GM18519 (cell line): ENCODE measurements around the gene AZIN2.
"Not testable (repeated sequence)": the region's sequence is repeated elsewhere in the genome, so short reads cannot be mapped to it uniquely, and the experiment has no call there.

Experiments
- ATAC-seq: cut with Tn5 transposase; IDR thresholded peaks from one replicate; pipeline ENCODE4 v1.9.1; 2021; ENCODE audit warnings: mild to moderate bottlenecking, moderate library complexity; ENCODE audit not compliant: unreplicated experiment, low FRiP score

AZIN2 gene

DNA sequence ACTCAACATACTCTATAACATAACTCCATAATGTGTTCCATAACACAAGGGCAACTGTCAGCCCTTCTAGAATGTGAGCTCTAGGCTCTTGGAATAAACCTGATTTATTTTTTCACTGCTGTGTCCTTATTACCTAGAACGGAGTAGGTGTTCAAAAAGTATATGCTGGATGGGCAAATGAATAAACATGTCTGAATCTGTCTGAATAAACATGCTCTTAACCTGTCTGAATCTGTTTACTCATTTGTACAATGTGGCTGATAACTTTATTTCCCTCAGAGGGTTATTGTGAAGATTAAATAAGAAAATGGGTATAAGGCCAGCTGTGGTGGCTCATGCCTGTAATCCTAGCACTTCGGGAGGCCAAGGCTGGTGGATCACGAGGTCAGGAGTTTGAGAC is 42.3 kb downstream of the AZIN2 start:
- no peak for ATAC-seq

GRCh38 chr1:33124647-33125046 is 43.7 kb downstream of the AZIN2 start:
- not testable (repeated sequence) for ATAC-seq

- ATAC-seq = no peak
Measured at GRCh38 chr1:33126411-33127000, 45.6 kb downstream of the AZIN2 start.

DNA sequence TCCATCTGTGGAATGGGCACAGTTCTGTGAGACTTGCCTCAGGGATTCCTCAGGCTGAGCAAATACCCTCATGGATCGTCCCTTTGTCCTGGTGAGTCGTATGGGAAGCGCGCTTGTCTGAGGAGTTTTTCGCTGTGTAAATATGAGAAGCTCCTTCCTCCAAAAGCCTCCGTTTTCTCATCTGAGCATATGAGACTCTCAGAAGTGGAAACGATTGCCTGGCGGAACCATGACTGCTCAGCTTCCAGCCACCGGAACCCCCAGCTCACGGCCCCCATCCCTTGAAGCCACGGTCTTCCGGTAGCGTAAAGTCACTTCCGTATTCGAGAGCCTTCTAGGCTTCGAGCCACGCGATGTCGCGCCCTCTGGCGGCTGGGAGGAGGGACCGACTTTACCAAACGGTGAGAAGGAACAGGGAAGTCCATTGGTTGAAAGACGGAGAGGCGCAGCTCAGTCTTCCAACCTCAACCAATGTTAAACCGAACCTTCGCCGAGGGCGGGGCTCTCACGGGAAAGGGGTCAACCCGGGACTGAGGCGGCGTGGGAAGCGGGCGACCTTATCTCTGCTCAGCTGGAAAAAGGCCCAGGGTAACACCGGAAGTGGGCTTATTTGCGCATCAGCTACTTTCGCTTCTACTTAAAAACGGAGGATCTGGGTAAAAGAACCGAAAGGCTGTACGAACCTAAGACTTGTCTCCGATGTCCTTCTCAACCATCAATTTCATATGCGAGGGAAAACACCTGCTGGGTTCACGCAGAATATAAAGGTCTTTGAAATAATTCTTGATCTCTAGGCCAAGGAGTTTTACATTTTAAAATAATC is 46.3 kb downstream of the AZIN2 start:
- peak; percentile 82 for ATAC-seq

- no peak for ATAC-seq
Measured at GRCh38 chr1:33128781-33129180, 47.8 kb downstream of the AZIN2 start.

DNA sequence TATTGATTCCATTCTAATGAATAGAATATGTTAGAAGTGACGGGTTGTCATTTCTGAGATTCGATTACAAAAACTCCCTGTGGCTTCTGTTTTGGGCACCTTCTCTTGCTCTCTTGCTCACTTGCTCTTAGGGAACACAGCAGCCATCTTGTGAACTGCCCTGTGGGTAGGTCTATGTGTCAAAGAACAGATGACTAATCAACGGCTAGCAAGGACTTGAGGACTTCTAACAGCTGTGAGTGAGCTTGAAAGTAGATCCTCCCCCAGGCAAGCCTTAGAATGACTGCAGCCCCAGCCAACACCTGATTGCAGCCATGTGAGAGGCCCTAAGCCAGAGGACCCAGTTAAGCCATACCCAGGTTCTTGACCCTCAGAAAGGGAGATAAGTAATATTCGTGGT is 49.3 kb downstream of the AZIN2 start:
- no peak for ATAC-seq

DNA sequence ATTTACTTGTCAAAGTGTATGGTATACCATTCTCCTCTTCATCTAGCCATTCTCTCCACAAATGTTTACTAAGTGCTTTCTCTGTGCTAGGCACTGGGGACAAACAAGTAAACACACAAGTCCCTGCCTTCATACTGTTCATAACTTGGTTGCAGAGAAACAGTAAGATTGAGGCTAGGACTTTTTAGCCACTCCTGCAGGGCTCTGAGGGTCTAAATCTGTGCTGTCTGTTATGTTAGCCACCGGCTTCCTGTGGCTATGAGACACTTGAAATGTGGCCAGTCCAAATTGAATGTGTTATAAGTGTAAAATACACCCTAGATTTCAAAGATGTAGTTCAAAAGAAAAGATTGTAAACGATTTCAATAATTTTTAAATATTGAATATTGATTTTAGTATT is 50.2 kb downstream of the AZIN2 start:
- no peak for ATAC-seq

- no peak for ATAC-seq
Measured at GRCh38 chr1:33132549-33132948, 51.6 kb downstream of the AZIN2 start.

GRCh38 chr1:33133478-33134105 is 52.6 kb downstream of the AZIN2 start:
- no peak for ATAC-seq

- not testable (repeated sequence) for ATAC-seq
Measured at GRCh38 chr1:33136041-33136440, 55.1 kb downstream of the AZIN2 start.

DNA sequence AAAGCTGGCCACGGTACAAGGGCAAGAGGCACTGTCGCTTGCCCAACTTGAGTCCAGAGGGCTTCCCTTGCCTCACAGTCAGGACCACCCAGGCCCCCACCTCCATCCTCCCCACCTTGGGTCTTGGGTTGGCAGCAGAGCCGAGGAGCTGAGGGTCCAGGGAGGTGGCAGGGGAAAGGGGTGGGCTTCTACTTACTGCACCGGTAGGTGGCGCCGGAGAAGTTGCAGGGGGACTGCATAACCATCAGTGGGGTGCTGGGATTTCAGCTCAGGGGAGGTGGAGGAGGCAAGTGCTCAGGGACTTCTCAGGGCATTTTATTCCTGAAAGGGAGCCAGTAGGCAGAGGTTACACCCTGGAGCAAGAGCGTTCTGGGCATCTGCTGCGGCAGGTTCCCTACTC is 56.8 kb downstream of the AZIN2 start:
- ATAC-seq = no peak

- no peak for ATAC-seq
Measured at GRCh38 chr1:33140153-33141149, 59.5 kb downstream of the AZIN2 start.

GRCh38 chr1:33141216-33141615 is 60.3 kb downstream of the AZIN2 start:
- no peak for ATAC-seq

DNA sequence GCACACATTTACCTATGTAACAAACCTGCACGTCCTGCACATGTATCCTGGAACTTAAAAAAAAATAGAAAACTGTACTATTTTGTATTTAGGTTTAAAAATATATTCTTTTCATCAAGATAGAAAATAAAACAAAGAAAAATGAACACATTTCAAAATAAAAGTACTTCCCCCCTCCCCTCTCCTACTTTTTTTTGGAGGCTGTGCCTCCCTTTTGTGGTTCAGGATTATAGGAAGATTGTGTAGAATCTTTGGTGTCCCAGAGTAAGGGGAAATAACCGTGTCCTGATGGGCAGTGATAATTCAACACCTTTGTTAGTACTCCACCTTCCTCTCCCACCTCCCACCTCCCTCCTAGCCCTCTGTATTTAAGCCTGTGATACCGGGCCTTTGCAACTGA is 60.8 kb downstream of the AZIN2 start:
- ATAC-seq = no peak

GRCh38 chr1:33142483-33143064 is 61.6 kb downstream of the AZIN2 start:
- ATAC-seq = no peak

- no peak for ATAC-seq
Measured at GRCh38 chr1:33143176-33143575, 62.2 kb downstream of the AZIN2 start.

- ATAC-seq = no peak
Measured at GRCh38 chr1:33143698-33144097, 62.7 kb downstream of the AZIN2 start.

DNA sequence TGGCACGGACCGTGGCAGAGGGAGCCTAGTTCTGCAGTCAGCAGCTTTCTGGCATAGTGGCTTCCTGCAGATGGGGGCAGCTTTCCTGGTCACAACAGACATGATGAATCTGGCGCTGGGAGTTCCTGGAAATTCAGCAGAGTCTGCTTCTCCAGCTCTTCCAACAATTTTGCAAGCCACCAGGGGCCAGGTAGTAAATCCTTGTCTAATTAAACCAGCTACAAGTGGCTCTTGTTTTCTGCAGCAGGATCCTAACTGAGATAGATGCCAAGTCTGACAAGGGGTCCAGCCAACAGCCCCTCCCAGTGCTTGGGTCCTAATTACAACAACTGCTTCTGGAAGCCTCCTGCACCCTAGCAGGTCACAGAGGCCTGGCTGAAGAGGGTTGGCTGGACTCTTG is 65.0 kb downstream of the AZIN2 start:
- ATAC-seq = no peak

DNA sequence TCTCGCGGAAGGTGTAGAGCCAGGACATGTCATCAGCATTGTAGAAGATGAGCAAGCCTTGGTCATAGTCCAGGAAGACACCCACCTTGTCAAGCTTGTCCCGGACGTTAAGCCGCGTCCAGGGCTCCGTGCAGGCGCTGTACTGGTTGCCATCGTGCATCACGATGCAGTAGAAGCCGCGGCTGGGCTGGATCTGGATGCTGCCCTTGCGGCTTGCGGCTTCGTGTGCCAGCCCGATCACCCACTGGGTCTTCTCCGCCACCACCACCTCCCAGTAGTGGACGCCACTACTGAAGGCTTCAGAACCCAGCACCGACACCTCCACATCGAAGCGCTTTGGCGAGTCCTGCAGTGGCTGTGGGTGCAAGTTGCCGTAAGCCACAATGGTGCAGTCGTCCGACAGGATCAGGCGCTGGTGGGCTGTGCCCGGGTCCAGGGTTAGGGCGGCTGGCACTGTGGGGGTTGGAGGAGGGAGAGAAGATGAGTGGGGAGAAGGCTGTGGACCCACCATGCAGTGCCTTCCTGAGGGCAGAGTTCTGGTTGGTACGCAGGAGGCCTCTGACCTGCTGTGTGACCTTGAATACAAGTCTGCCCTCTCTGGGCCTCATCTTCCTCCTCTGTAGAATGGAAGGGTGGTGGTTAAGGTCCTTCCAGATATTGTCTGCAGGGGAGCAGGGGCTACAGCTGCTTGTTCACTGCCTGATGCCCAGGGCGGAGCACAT is 66.5 kb downstream of the AZIN2 start:
- ATAC-seq = no peak

DNA sequence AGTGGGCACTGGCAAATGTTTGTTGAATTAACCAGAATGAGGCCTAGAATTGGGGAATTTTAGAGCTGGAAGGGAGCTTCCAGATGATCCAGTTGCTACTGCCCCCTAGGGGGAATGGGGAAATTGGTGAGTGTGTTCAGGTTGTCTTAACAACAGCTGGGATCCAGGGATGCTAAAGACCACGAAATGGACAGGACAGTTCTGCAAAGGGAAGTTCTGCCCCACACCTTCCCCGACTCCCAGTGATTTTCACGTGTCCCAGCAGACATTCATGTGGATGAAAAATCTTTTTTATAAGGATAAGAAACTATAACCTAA is 67.0 kb downstream of the AZIN2 start:
- no peak for ATAC-seq
